Ectodermal cell (in vitro differentiated cells): ENCODE measurements around the gene ABCA12.

Experiments
- H3K27ac ChIP-seq: 2 replicates; pipeline ENCODE4 v1.7.0; 2013; ENCODE audit warnings: mild to moderate bottlenecking, low read depth, low read length; ENCODE audit not compliant: insufficient read depth, poor library complexity, severe bottlenecking
- H3K27me3 ChIP-seq: 2 replicates; pipeline ENCODE4 v1.7.0; 2013; ENCODE audit warnings: mild to moderate bottlenecking, low read length; ENCODE audit not compliant: insufficient read depth, control insufficient read depth, poor library complexity, severe bottlenecking
- H3K36me3 ChIP-seq: one replicate; pipeline ENCODE4 v1.7.0; 2013; ENCODE audit warnings: low read length; ENCODE audit not compliant: control insufficient read depth, insufficient read depth
- H3K4me1 ChIP-seq: one replicate; pipeline ENCODE4 v1.7.0; 2013; ENCODE audit warnings: low read length; ENCODE audit not compliant: control insufficient read depth, insufficient read depth
- H3K4me3 ChIP-seq: 2 replicates; pipeline ENCODE4 v1.7.0; 2013; ENCODE audit warnings: low read depth, low read length, control low read depth; ENCODE audit not compliant: insufficient read depth
- H3K9me3 ChIP-seq: 2 replicates; pipeline ENCODE4 v1.7.0; 2013; ENCODE audit warnings: mild to moderate bottlenecking, low read length, moderate library complexity; ENCODE audit not compliant: control insufficient read depth
- WGBS, 2 experiments: methylation state at CpG; one replicate each; pipeline ENCODE4 v1.1.7; 2013; ENCODE audit warnings: missing lambda C conversion rate in 2 of 2; 5-methylcytosine and 5-hydroxymethylcytosine counted together

The ABCA12 gene

GRCh38 chr2:214904176-214904575, 234.2 kb downstream of the ABCA12 start:
- no peaks in the 10 kb centered on the region for H3K36me3 ChIP-seq
- no peak overlapping the region for H3K27ac ChIP-seq
- no peaks in the 10 kb centered on the region for H3K4me1 ChIP-seq
- no peaks in the 10 kb centered on the region for H3K9me3 ChIP-seq
- H3K4me3 ChIP-seq = no peak overlapping the region
- no peaks in the 10 kb centered on the region for H3K27me3 ChIP-seq
- WGBS, 2 experiments = 83 to 96% methylated on average over 1 of the region's 1 CpG

- Histone ChIP-seq H3K4me3 (no peak overlapping the region), H3K36me3 (no peaks in the 10 kb centered on the region), H3K27me3 (no peaks in the 10 kb centered on the region), H3K9me3 (no peaks in the 10 kb centered on the region), H3K27ac (no peak overlapping the region), H3K4me1 (no peaks in the 10 kb centered on the region)
- WGBS, 2 experiments = 86 to 87% methylated on average over 5 of the region's 5 CpGs
Measured at GRCh38 chr2:214902286-214902685, 236.1 kb downstream of the ABCA12 start.

GRCh38 chr2:214899751-214900150, 238.7 kb downstream of the ABCA12 start:
- H3K27me3 ChIP-seq = no peaks in the 10 kb centered on the region
- H3K9me3 ChIP-seq = no peaks in the 10 kb centered on the region
- no peak overlapping the region for H3K27ac ChIP-seq
- H3K4me1 ChIP-seq = no peaks in the 10 kb centered on the region
- no peaks in the 10 kb centered on the region for H3K36me3 ChIP-seq
- no peak overlapping the region for H3K4me3 ChIP-seq
- WGBS, 2 experiments = 97 to 98% methylated on average over 4 of the region's 4 CpGs

GRCh38 chr2:214896274-214896673, 242.2 kb downstream of the ABCA12 start:
- Histone ChIP-seq H3K36me3 (no peaks in the 10 kb centered on the region), H3K4me3 (no peak overlapping the region), H3K9me3 (no peaks in the 10 kb centered on the region), H3K4me1 (no peaks in the 10 kb centered on the region), H3K27ac (no peak overlapping the region), H3K27me3 (no peaks in the 10 kb centered on the region)
- 90 to 100% methylated on average over 1 of the region's 1 CpG for WGBS, 2 experiments

GRCh38 chr2:214895469-214895868, 243.0 kb downstream of the ABCA12 start:
- Histone ChIP-seq H3K27me3 (no peaks in the 10 kb centered on the region), H3K27ac (no peak overlapping the region), H3K9me3 (no peaks in the 10 kb centered on the region), H3K4me3 (no peak overlapping the region), H3K4me1 (no peaks in the 10 kb centered on the region), H3K36me3 (no peaks in the 10 kb centered on the region)
- 80 to 92% methylated on average over 3 of the region's 3 CpGs for WGBS, 2 experiments

GRCh38 chr2:214889301-214889700, 249.1 kb downstream of the ABCA12 start:
- no peaks in the 10 kb centered on the region for H3K36me3 ChIP-seq
- H3K4me3 ChIP-seq = no peak overlapping the region
- no peaks in the 10 kb centered on the region for H3K27me3 ChIP-seq
- no peaks in the 10 kb centered on the region for H3K9me3 ChIP-seq
- no peak overlapping the region for H3K27ac ChIP-seq
- WGBS, 2 experiments = 90 to 100% methylated on average over 1 of the region's 2 CpGs
- no peaks in the 10 kb centered on the region for H3K4me1 ChIP-seq

- no peaks in the 10 kb centered on the region for H3K4me1 ChIP-seq
- no peaks in the 10 kb centered on the region for H3K36me3 ChIP-seq
- 94% methylated on average over 6 of the region's 6 CpGs for WGBS, 2 experiments
- no peak overlapping the region for H3K27ac ChIP-seq
- no peaks in the 10 kb centered on the region for H3K9me3 ChIP-seq
- H3K4me3 ChIP-seq = no peak overlapping the region
- H3K27me3 ChIP-seq = no peaks in the 10 kb centered on the region
Measured at GRCh38 chr2:214881647-214882202, 256.7 kb downstream of the ABCA12 start.
